ENCODE measurements around the gene CRYGN.

Gene CRYGN, protein sequence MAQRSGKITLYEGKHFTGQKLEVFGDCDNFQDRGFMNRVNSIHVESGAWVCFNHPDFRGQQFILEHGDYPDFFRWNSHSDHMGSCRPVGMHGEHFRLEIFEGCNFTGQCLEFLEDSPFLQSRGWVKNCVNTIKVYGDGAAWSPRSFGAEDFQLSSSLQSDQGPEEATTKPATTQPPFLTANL

DNA sequence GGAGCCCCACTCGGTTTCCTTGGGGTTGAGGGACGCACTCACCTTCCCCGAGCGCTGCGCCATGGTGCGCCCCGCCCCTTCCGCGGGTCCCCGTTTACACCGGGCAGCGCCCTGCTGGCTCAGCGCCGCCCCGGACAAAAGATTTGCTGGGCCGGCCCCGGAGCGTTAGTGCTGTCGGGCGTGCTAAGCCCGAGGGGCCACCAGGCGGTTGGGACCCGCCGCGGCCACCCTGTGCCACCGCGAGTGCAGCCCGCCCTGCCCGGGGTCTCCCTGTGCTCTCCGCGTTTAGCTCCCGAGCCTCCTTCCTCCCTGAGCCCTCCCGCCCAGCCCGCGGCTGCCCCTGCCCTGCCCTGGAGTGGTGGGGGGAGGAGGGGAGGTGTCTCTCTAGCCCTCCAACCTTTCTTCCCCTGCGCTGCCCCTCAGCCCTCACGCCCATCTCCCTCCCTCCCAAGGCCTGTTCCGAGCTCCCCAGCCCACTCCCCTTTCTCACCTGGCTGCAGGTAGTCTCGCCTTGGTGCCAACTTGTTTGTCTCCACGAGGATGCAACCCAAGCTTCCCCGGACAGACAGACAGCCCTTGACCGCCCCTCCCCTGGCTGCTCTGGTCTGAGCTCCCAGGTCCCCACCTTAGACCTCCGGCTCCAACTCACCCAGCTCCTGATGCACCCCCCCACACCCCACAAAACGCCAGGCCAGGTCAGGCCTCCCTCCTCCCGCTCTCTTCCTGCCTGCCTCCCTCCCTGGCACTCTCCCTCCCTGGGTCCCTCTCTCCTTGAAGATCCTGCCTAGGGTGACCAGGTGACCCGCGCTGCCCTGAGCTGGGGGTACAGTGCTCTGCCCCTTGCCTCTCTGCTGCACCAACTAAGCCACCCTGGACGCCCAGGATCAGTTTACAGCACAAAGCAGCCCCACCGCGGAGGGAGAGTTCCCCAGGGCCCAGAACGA, at the start of gene CRYGN:
CRYGN (minus strand) TSS at position 287 of the 944 bp plus-strand sequence; CDS start at position 63, 224 bp downstream.
- H3K27me3 Mint-ChIP-seq (ENCODE audit: low read depth): peaks cover 40% of the 10 kb centered on the region
- H3K9me3 Mint-ChIP-seq: no peaks in the 10 kb centered on the region
- no peaks in the 10 kb centered on the region for H3K36me3 Mint-ChIP-seq (ENCODE audit: low read depth)
- no peak within 1 kb of the TSS for H3K27ac Mint-ChIP-seq
- no peak within 1 kb of the TSS for H3K4me3 Mint-ChIP-seq
- peaks cover 12% of the 10 kb centered on the region for H3K4me1 Mint-ChIP-seq (ENCODE audit: low read depth)

- Mint-ChIP-seq H3K36me3 (ENCODE audit: low read depth) (peaks cover 32% of the 10 kb centered on the region), H3K4me1 (ENCODE audit: low read depth) (peaks cover 13% of the 10 kb centered on the region), H3K27ac (no peak overlapping the region), H3K4me3 (no peak overlapping the region), H3K27me3 (ENCODE audit: low read depth) (no peaks in the 10 kb centered on the region), H3K9me3 (no peaks in the 10 kb centered on the region)
These were observed 49.6 kb upstream of the CRYGN start for GRCh38 chr7:151489498-151489897.

GRCh38 chr7:151488096-151488495, 48.2 kb upstream of the CRYGN start:
- no peak overlapping the region for H3K27ac Mint-ChIP-seq

GRCh38 chr7:151487228-151487627, 47.3 kb upstream of the CRYGN start:
- peaks cover 44% of the 10 kb centered on the region for H3K36me3 Mint-ChIP-seq (ENCODE audit: low read depth)
- no peak overlapping the region for H3K4me3 Mint-ChIP-seq

More at GRCh38 chr7:151488096-151488495, 48.2 kb upstream of the CRYGN start:
- Mint-ChIP-seq H3K9me3 (no peaks in the 10 kb centered on the region), H3K27me3 (ENCODE audit: low read depth) (no peaks in the 10 kb centered on the region), H3K36me3 (ENCODE audit: low read depth) (peaks cover 38% of the 10 kb centered on the region), H3K4me3 (no peak overlapping the region), H3K4me1 (ENCODE audit: low read depth) (peaks cover 5% of the 10 kb centered on the region)

GRCh38 chr7:151486074-151486473, 46.1 kb upstream of the CRYGN start:
- H3K4me1 Mint-ChIP-seq (ENCODE audit: low read depth): peaks cover 19% of the 10 kb centered on the region
- peaks cover 50% of the 10 kb centered on the region for H3K36me3 Mint-ChIP-seq (ENCODE audit: low read depth)
- no peak overlapping the region for H3K4me3 Mint-ChIP-seq
- H3K9me3 Mint-ChIP-seq: no peaks in the 10 kb centered on the region
- H3K27me3 Mint-ChIP-seq (ENCODE audit: low read depth): no peaks in the 10 kb centered on the region
- no peak overlapping the region for H3K27ac Mint-ChIP-seq

More at GRCh38 chr7:151487228-151487627, 47.3 kb upstream of the CRYGN start:
- peaks cover 9% of the 10 kb centered on the region for H3K4me1 Mint-ChIP-seq (ENCODE audit: low read depth)
- H3K27me3 Mint-ChIP-seq (ENCODE audit: low read depth): no peaks in the 10 kb centered on the region
- H3K27ac Mint-ChIP-seq: no peak overlapping the region
- H3K9me3 Mint-ChIP-seq: no peaks in the 10 kb centered on the region

DNA sequence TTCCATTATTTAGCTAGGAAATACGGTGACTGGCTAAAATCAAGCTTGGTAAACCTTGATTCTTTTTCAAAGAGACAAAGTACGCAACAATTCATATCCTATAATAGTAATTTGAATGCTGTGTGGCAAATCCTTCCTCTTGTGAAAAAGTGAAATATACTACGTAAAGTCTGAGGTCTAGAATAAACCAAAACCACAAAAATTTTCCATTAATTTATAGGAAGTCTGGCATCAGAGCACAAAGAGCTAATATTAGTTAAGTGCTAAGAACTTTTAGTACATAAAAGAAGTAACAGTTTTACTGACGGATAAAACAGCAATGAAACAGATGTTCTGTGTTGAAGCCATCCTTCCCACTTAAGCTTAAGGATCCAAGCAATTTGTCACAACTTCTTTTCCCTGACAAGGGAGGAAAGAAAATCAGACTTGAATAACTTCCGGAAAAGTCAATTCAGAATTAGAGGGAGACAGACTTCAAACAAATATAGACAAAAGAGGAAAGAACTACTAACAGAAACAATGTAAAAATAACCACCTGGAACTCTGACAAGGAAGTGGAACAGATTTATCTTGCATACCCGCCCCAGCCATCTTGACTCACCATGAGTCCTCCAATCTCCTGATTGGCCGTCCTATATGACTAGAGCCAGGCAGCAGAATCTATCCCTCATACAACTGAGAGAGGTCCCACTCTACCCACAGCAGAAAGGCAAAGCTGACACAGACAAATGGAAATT, 45.2 kb upstream of the CRYGN start:
- H3K4me1 Mint-ChIP-seq (ENCODE audit: low read depth): peaks cover 19% of the 10 kb centered on the region
- H3K36me3 Mint-ChIP-seq (ENCODE audit: low read depth): peaks cover 46% of the 10 kb centered on the region
- H3K27ac Mint-ChIP-seq: no peak overlapping the region
- H3K27me3 Mint-ChIP-seq (ENCODE audit: low read depth): no peaks in the 10 kb centered on the region
- H3K4me3 Mint-ChIP-seq: no peak overlapping the region
- H3K9me3 Mint-ChIP-seq: no peaks in the 10 kb centered on the region

DNA sequence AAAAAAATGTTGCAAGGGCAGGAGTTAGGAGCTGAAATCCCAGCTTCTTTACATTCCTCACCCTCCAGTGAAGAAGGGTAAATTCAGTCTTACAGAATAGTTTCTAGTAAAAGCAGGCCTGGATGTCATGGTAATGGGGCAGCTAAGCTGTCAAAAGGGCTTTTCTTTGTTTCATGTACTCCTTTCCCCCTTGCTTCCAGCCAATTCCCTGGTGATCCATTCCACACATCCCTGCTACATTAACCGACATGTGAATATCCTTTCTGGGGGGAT, 43.7 kb upstream of the CRYGN start:
- H3K27me3 Mint-ChIP-seq (ENCODE audit: low read depth): no peaks in the 10 kb centered on the region
- no peak overlapping the region for H3K27ac Mint-ChIP-seq
- peaks cover 39% of the 10 kb centered on the region for H3K36me3 Mint-ChIP-seq (ENCODE audit: low read depth)
- H3K4me1 Mint-ChIP-seq (ENCODE audit: low read depth): peaks cover 20% of the 10 kb centered on the region
- no peaks in the 10 kb centered on the region for H3K9me3 Mint-ChIP-seq
- H3K4me3 Mint-ChIP-seq: no peak overlapping the region

DNA sequence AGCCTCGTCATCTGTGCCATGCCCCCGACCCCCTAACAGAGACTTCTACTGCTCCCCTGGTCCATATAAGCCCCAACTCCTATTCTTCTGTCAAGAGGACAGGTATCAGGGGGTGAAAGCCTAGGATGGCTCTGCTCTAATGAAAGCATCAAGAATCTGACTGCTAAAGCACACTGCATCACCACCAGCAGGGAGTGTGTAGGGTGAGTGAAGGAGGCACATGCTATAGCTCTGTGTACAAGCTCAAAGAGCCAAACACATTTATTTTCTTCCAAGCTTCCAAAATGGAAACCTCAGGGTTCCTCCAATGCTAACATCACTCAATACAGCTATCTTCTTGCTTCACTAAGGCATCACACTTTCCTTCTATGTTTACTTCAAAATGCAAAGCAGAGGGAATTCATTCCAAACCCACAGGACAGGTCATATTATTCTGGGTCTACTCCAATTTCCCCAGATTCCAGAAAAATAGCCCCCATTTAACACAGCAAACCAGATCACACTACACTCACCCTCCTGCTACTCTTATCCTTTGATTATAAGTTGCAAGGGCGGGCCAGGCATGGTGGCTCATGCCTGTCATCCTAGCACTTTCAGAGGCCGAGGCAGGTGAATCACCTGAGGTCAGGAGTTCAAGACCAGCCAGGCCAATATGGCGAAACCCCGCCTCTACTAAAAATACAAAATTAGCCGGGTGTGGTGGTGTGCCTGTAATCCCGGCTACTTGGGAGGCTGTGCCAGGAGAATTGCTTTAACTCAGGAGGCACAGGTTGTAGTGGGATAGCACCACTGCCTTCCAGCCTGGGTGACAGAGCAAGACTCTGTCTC, 43.2 kb upstream of the CRYGN start:
- H3K36me3 Mint-ChIP-seq (ENCODE audit: low read depth): peaks cover 34% of the 10 kb centered on the region
- H3K4me1 Mint-ChIP-seq (ENCODE audit: low read depth): peaks cover 20% of the 10 kb centered on the region
- no peaks in the 10 kb centered on the region for H3K27me3 Mint-ChIP-seq (ENCODE audit: low read depth)
- no peak overlapping the region for H3K4me3 Mint-ChIP-seq
- no peaks in the 10 kb centered on the region for H3K9me3 Mint-ChIP-seq
- H3K27ac Mint-ChIP-seq: no peak overlapping the region

DNA sequence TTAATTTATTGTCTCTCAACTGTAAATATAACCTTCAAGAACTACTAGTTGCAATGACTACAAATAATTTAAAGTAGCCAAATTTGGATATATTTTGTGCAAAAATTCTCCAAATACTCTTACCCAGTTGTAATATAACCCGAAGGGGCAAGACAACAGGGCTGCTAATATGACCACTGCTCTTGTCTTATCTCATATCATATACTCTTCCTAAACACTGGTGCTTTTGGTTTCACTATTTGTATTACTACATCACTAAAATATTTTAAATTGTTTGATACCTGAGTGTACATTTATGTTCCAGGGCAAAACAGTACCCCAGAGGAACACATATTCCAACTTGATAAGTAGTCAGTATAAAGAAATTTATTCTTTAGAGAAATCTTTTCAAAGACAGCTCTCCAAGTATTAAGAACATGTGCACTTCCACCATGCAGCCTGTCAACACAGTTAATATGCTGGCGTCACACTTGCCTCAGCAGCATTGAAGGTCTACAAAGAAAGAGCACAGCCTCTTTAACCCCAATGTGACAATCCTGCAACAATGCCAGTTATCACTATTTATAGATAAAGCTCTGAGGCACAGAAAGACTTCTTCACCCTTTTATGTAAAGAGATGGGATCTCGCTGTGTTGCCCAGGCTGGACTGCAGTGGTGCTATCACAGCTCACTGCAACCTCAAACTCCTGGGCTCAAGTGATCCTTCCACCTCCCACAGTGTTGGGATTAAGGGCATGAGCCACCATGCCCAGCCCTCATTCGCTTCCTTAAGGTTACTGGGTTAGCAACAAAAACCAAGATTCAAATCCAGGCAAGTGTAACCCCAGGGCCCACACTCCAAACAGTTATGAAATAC, 41.9 kb upstream of the CRYGN start:
- H3K36me3 Mint-ChIP-seq (ENCODE audit: low read depth): peaks cover 35% of the 10 kb centered on the region
- H3K9me3 Mint-ChIP-seq: no peaks in the 10 kb centered on the region
- H3K27ac Mint-ChIP-seq: no peak overlapping the region
- peaks cover 20% of the 10 kb centered on the region for H3K4me1 Mint-ChIP-seq (ENCODE audit: low read depth)
- no peaks in the 10 kb centered on the region for H3K27me3 Mint-ChIP-seq (ENCODE audit: low read depth)
- H3K4me3 Mint-ChIP-seq: no peak overlapping the region

- no peak overlapping the region for H3K27ac Mint-ChIP-seq
- H3K4me3 Mint-ChIP-seq: no peak overlapping the region
- H3K4me1 Mint-ChIP-seq (ENCODE audit: low read depth): peaks cover 26% of the 10 kb centered on the region
- H3K27me3 Mint-ChIP-seq (ENCODE audit: low read depth): no peaks in the 10 kb centered on the region
- no peaks in the 10 kb centered on the region for H3K9me3 Mint-ChIP-seq
- peaks cover 36% of the 10 kb centered on the region for H3K36me3 Mint-ChIP-seq (ENCODE audit: low read depth)
These were observed 37.9 kb upstream of the CRYGN start for GRCh38 chr7:151477867-151478266.

GRCh38 chr7:151472644-151473380, 32.9 kb upstream of the CRYGN start:
- Mint-ChIP-seq H3K27me3 (ENCODE audit: low read depth) (no peaks in the 10 kb centered on the region), H3K9me3 (no peaks in the 10 kb centered on the region), H3K4me3 (peak overlapping the region; percentile 5), H3K27ac (peak overlapping the region; percentile 59), H3K36me3 (ENCODE audit: low read depth) (peaks cover 59% of the 10 kb centered on the region), H3K4me1 (ENCODE audit: low read depth) (peaks cover 32% of the 10 kb centered on the region)

DNA sequence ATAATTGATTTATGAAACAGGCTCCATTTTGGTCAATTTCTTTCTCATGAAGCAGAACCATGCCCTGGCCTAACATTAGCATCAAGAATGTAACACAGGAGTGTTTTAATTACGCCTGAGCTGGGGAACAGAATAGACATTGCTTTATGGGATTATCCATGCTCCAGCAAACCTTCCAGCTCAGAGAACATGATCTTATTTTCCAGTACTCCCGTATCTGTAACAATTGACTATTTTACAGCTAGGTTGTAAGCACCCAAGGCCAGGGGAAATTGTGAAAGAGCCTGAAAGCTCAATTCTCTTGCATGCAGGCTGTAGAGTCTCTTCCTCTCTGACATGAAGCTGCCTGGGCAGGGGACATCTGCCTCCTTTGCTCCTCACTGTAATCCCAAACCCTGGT, 30.8 kb upstream of the CRYGN start:
- Mint-ChIP-seq H3K9me3 (no peaks in the 10 kb centered on the region), H3K27ac (no peak overlapping the region), H3K36me3 (ENCODE audit: low read depth) (peaks cover 54% of the 10 kb centered on the region), H3K27me3 (ENCODE audit: low read depth) (no peaks in the 10 kb centered on the region), H3K4me3 (no peak overlapping the region), H3K4me1 (ENCODE audit: low read depth) (peaks cover 28% of the 10 kb centered on the region)

DNA sequence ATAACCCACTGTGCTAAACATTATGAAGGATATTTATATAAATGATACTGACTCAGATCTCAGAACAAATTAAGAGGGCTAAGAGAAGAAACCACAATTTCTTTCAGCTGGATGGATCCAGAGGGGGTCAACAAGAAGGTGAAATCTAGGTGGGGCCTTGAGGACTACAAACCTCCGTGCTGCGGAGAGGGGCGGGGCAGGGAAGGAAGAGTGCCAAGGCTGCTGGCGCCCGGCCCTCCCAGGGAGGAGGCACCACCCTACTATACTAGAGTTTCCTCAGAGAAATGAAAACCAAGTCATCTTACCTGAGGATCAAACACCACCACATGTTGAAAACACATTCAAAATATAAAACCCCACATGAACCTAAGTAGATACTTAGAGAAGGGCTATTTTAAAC, 29.3 kb upstream of the CRYGN start:
- Mint-ChIP-seq H3K4me3 (no peak overlapping the region), H3K27ac (no peak overlapping the region), H3K4me1 (ENCODE audit: low read depth) (peaks cover 30% of the 10 kb centered on the region)

More for the DNA sequence above, 29.3 kb upstream of the CRYGN start:
- no peaks in the 10 kb centered on the region for H3K27me3 Mint-ChIP-seq (ENCODE audit: low read depth)
- H3K9me3 Mint-ChIP-seq: peaks cover under 1% of the 10 kb centered on the region
- H3K36me3 Mint-ChIP-seq (ENCODE audit: low read depth): peaks cover 66% of the 10 kb centered on the region

Data from T-helper 1 cell treated with Interleukin-12 subunit alpha and Interleukin-12 subunit beta and Interleukin-4 antibody, amounts not matched to agents 30 μg/mL and 1 μg/mL, for 36 hours (primary cell).